ENCODE results near the gene GHRL. TPM values are rescaled to one million over a fixed set of nuclear protein-coding genes. Genes with fewer than 3 reads are reported as not detected.

Gene GHRL
- total RNA-seq, 1 experiment from 2014 or later: not detected

DNA sequence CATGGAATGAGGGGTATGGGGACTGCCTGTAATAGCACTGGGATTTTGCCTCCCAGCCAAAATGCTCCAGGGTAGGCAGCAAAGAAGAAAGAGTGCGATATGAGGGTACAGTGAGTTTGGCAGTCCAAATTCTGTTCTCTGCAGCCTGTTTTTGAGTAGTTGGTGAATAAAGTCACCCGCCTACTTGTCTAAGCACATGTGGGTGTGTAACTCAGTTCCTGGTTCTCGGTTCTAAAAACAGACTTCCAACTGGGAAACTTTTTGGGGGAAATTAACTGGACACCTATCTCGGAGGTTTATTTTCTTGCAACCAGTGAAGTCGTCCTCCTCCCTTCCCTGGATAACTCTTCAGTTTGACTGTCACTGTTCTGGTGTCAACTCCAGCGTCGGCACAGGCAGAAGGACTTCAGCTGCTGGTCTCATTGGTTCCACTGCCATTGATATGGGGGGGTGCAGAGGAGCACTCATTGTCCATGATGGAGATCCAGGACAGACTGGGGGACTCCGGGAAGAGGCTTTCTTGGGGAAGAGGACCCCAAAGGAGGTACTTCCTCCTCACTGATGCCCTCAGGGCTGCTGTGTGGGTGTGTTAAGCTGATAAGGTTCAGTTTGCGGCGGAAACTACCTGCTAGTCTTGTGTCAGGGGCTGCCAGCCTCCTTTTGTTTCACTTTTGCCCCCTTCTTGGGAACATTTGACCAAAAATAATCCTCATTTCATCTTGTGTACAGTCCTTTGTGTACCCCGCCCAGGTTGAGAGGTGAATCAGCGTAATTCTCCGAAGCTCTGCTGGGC, 13.2 kb downstream of the GHRL start:
- peaks cover 8 to 38% of the 10 kb centered on the region in 2 experiments; a peak in 3 of 4 replicates for H3K36me3 ChIP-seq (ENCODE audit: control insufficient read depth in 1 of 2, insufficient read depth in 2 of 2, low read length in 2 of 2)
- BruUV-seq (replicated peaks): no TSS peak
- no peaks in the 10 kb centered on the region for H3K9me3 ChIP-seq (ENCODE audit: control insufficient read depth in 1 of 2, insufficient read depth in 1 of 2, low read depth in 1 of 2, low read length in 2 of 2)
- no peaks in the 10 kb centered on the region for H3K9me2 ChIP-seq (ENCODE audit: insufficient read depth)
- no peak overlapping the region for H3K27ac ChIP-seq (ENCODE audit: low read depth, low read length)
- no peak overlapping the region for H3K4me3 ChIP-seq (replicated peaks in 1 of 2; ENCODE audit: low read depth in 1 of 2, low read length in 2 of 2)
- TF ChIP-seq, protein P1, sequence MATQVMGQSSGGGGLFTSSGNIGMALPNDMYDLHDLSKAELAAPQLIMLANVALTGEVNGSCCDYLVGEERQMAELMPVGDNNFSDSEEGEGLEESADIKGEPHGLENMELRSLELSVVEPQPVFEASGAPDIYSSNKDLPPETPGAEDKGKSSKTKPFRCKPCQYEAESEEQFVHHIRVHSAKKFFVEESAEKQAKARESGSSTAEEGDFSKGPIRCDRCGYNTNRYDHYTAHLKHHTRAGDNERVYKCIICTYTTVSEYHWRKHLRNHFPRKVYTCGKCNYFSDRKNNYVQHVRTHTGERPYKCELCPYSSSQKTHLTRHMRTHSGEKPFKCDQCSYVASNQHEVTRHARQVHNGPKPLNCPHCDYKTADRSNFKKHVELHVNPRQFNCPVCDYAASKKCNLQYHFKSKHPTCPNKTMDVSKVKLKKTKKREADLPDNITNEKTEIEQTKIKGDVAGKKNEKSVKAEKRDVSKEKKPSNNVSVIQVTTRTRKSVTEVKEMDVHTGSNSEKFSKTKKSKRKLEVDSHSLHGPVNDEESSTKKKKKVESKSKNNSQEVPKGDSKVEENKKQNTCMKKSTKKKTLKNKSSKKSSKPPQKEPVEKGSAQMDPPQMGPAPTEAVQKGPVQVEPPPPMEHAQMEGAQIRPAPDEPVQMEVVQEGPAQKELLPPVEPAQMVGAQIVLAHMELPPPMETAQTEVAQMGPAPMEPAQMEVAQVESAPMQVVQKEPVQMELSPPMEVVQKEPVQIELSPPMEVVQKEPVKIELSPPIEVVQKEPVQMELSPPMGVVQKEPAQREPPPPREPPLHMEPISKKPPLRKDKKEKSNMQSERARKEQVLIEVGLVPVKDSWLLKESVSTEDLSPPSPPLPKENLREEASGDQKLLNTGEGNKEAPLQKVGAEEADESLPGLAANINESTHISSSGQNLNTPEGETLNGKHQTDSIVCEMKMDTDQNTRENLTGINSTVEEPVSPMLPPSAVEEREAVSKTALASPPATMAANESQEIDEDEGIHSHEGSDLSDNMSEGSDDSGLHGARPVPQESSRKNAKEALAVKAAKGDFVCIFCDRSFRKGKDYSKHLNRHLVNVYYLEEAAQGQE (IDR thresholded peaks at IDR 0.05; ENCODE audit: low read depth): no peak
- TF ChIP-seq ZFX (IDR thresholded peaks at IDR 0.05): 0 out of 2 replicates have a peak, but pooled peaks have one; percentile 11
- H3K9ac ChIP-seq (ENCODE audit: low read length): no peak overlapping the region
- CTCF ChIA-PET: interaction anchor here (1.2 kb wide), 1 partner anchor 8 kb away, joined by 3 read pairs; no protein-coding TSS in a partner anchor
- H3K4me2 ChIP-seq (ENCODE audit: low read length): no peak overlapping the region
- no peaks in the 10 kb centered on the region for H3K27me3 ChIP-seq (ENCODE audit: insufficient read depth, low read length)
- intact Hi-C loops (cut with micrococcal nuclease): no loop called here
- DNase-seq (ENCODE audit: low read depth, low spot score): no peak
- POLR2A ChIA-PET: no interaction called here
- no peak for ATAC-seq
- no peaks in the 10 kb centered on the region for H3K4me1 ChIP-seq (ENCODE audit: control insufficient read depth in 1 of 2, insufficient read depth in 2 of 2, low read length in 2 of 2)
- 0 out of 2 replicates have a peak, but pooled peaks cover 4% of the 10 kb centered on the region for H4K20me1 ChIP-seq (ENCODE audit: insufficient read depth)
- no peak overlapping the region for H2AFZ ChIP-seq (ENCODE audit: low read depth, low read length, poor library complexity, severe bottlenecking)
- H3K79me2 ChIP-seq (ENCODE audit: insufficient read depth, low read length): peaks cover 29% of the 10 kb centered on the region
- RAD21 ChIA-PET (ENCODE audit: low non-redundant PET in 1 of 2, low total read pairs in 2 of 2, uncharacterized antibody in 2 of 2, unreplicated experiment in 2 of 2): no interaction called here

DNA sequence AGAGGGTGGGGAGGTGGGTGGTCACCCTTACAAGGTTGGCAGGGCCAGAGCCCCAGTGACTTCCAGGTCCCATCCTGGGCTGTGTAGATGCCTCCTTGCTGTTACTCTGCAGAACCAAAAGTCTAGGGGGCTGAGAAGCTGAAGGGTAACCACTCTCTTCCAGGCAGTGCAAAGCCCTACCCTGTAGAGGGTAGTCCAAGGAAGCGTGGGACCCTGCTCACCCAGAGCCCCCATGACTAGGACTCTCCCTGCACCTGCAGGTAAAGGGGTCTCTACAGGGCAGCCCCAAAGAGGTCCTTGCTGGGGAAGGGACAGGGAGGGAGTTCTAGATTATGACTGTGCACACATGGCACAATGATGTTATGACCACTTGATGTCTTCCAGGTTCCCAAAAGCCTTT, 14.2 kb downstream of the GHRL start:
- H3K79me2 ChIP-seq (ENCODE audit: insufficient read depth, low read length): peaks cover 40% of the 10 kb centered on the region
- no peaks in the 10 kb centered on the region for H3K9me3 ChIP-seq (ENCODE audit: control insufficient read depth in 1 of 2, insufficient read depth in 1 of 2, low read depth in 1 of 2, low read length in 2 of 2)
- DNase-seq (ENCODE audit: low read depth, low spot score) (no peak), ATAC-seq (no peak)
- H3K4me2 ChIP-seq (ENCODE audit: low read length): no peak overlapping the region
- CTCF ChIA-PET: no interaction called here
- no peak overlapping the region for H3K27ac ChIP-seq (ENCODE audit: low read depth, low read length)
- POLR2A ChIA-PET: no interaction called here
- RAD21 ChIA-PET (ENCODE audit: low non-redundant PET in 1 of 2, low total read pairs in 2 of 2, uncharacterized antibody in 2 of 2, unreplicated experiment in 2 of 2): no interaction called here
- intact Hi-C loops (cut with micrococcal nuclease): no loop called here
- no TSS peak for BruUV-seq (replicated peaks)
- H3K9me2 ChIP-seq (ENCODE audit: insufficient read depth): no peaks in the 10 kb centered on the region
- H4K20me1 ChIP-seq (ENCODE audit: insufficient read depth): 0 out of 2 replicates have a peak, but pooled peaks cover 4% of the 10 kb centered on the region
- H3K36me3 ChIP-seq (ENCODE audit: control insufficient read depth in 1 of 2, insufficient read depth in 2 of 2, low read length in 2 of 2): peaks cover 8 to 38% of the 10 kb centered on the region in 2 experiments; a peak in 3 of 4 replicates
- no peaks in the 10 kb centered on the region for H3K4me1 ChIP-seq (ENCODE audit: control insufficient read depth in 1 of 2, insufficient read depth in 2 of 2, low read length in 2 of 2)
- no peak overlapping the region for H2AFZ ChIP-seq (ENCODE audit: low read depth, low read length, poor library complexity, severe bottlenecking)
- no peak overlapping the region for H3K4me3 ChIP-seq (replicated peaks in 1 of 2; ENCODE audit: low read depth in 1 of 2, low read length in 2 of 2)
- no peak overlapping the region for H3K9ac ChIP-seq (ENCODE audit: low read length)
- no peaks in the 10 kb centered on the region for H3K27me3 ChIP-seq (ENCODE audit: insufficient read depth, low read length)
- no peak for TF ChIP-seq RAD21 (IDR thresholded peaks at IDR 0.05; ENCODE audit: low read depth)
- no peak for TF ChIP-seq EZH2 (IDR thresholded peaks at IDR 0.05)
- no peak for TF ChIP-seq ELF1 (IDR thresholded peaks at IDR 0.05; ENCODE audit: borderline replicate concordance, low read depth)
- no peak for TF ChIP-seq FOSL1 (IDR thresholded peaks at IDR 0.05; ENCODE audit: low read depth)
- TF ChIP-seq EGR1 (IDR thresholded peaks at IDR 0.05; ENCODE audit: low read depth): no peak
- no peak for TF ChIP-seq ZNF274 (IDR thresholded peaks at IDR 0.05; ENCODE audit: low read depth, low read length)
- TF ChIP-seq, protein P2, sequence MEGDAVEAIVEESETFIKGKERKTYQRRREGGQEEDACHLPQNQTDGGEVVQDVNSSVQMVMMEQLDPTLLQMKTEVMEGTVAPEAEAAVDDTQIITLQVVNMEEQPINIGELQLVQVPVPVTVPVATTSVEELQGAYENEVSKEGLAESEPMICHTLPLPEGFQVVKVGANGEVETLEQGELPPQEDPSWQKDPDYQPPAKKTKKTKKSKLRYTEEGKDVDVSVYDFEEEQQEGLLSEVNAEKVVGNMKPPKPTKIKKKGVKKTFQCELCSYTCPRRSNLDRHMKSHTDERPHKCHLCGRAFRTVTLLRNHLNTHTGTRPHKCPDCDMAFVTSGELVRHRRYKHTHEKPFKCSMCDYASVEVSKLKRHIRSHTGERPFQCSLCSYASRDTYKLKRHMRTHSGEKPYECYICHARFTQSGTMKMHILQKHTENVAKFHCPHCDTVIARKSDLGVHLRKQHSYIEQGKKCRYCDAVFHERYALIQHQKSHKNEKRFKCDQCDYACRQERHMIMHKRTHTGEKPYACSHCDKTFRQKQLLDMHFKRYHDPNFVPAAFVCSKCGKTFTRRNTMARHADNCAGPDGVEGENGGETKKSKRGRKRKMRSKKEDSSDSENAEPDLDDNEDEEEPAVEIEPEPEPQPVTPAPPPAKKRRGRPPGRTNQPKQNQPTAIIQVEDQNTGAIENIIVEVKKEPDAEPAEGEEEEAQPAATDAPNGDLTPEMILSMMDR (IDR thresholded peaks at IDR 0.05 in 2 of 3, conservative IDR thresholded peaks at IDR 0.05 in 1 of 3; ENCODE audit: borderline replicate concordance in 1 of 3, insufficient read depth in 1 of 3, low read depth in 2 of 3, low read length in 2 of 3): no peak
- no peak for TF ChIP-seq JUND (IDR thresholded peaks at IDR 0.05)
- TF ChIP-seq CEBPB (IDR thresholded peaks at IDR 0.05; ENCODE audit: low read depth): no peak
- no peak for TF ChIP-seq ZFX (IDR thresholded peaks at IDR 0.05)
- TF ChIP-seq, protein P3, sequence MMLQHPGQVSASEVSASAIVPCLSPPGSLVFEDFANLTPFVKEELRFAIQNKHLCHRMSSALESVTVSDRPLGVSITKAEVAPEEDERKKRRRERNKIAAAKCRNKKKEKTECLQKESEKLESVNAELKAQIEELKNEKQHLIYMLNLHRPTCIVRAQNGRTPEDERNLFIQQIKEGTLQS (IDR thresholded peaks at IDR 0.05): no peak

Data from HCT116 (cell line).